Measurements from ENCODE around the gene WWOX.
"Not testable (repeated sequence)": the region's sequence is repeated elsewhere in the genome, so short reads cannot be mapped to it uniquely, and the experiment has no call there.

The WWOX gene

GRCh38 chr16:79195938-79196337 is 1096.5 kb downstream of the WWOX start:
- DNase-seq (ENCODE audit: low read depth, low spot score), result no peak

GRCh38 chr16:79201436-79201835 is 1102.0 kb downstream of the WWOX start:
- no peak for DNase-seq (ENCODE audit: low read depth, low spot score)

GRCh38 chr16:79202977-79203376 is 1103.5 kb downstream of the WWOX start:
- no peak for DNase-seq (ENCODE audit: low read depth, low spot score)

GRCh38 chr16:79204486-79204885 is 1105.0 kb downstream of the WWOX start:
- DNase-seq (ENCODE audit: low read depth, low spot score), result no peak

GRCh38 chr16:79206889-79207288 is 1107.4 kb downstream of the WWOX start:
- DNase-seq (ENCODE audit: low read depth, low spot score), result no peak

GRCh38 chr16:79209308-79209707 is 1109.9 kb downstream of the WWOX start:
- DNase-seq (ENCODE audit: low read depth, low spot score), result no peak

GRCh38 chr16:79210607-79211006 is 1111.2 kb downstream of the WWOX start:
- DNase-seq (ENCODE audit: low read depth, low spot score), result no peak

- DNase-seq (ENCODE audit: low read depth, low spot score), result no peak
Observed at GRCh38 chr16:79211586-79211985, 1112.1 kb downstream of the WWOX start.

- DNase-seq (ENCODE audit: low read depth, low spot score), result no peak
Observed at GRCh38 chr16:79212114-79212791, 1112.8 kb downstream of the WWOX start.

GRCh38 chr16:79213214-79213613 is 1113.8 kb downstream of the WWOX start:
- DNase-seq (ENCODE audit: low read depth, low spot score), result no peak

GRCh38 chr16:79215289-79215688 is 1115.8 kb downstream of the WWOX start:
- DNase-seq (ENCODE audit: low read depth, low spot score), result no peak

- no peak for DNase-seq (ENCODE audit: low read depth, low spot score)
Observed at GRCh38 chr16:79217375-79218011, 1118.0 kb downstream of the WWOX start.

GRCh38 chr16:79218351-79218750 is 1118.9 kb downstream of the WWOX start:
- DNase-seq (ENCODE audit: low read depth, low spot score), result no peak

GRCh38 chr16:79225994-79226393 is 1126.5 kb downstream of the WWOX start:
- not testable (repeated sequence) for DNase-seq (ENCODE audit: low read depth, low spot score)

GRCh38 chr16:79229361-79229760 is 1129.9 kb downstream of the WWOX start:
- DNase-seq (ENCODE audit: low read depth, low spot score), result no peak

- not testable (repeated sequence) for DNase-seq (ENCODE audit: low read depth, low spot score)
Observed at GRCh38 chr16:79245700-79246099, 1146.2 kb downstream of the WWOX start.

- no peak for DNase-seq (ENCODE audit: low read depth, low spot score)
Observed at GRCh38 chr16:79247386-79247785, 1147.9 kb downstream of the WWOX start.

GRCh38 chr16:79248351-79248750 is 1148.9 kb downstream of the WWOX start:
- no peak for DNase-seq (ENCODE audit: low read depth, low spot score)

GRCh38 chr16:79250502-79251098 is 1151.1 kb downstream of the WWOX start:
- DNase-seq (ENCODE audit: low read depth, low spot score), result no peak

- DNase-seq (ENCODE audit: low read depth, low spot score), result no peak
Observed at GRCh38 chr16:79253100-79253631, 1153.7 kb downstream of the WWOX start.

- DNase-seq (ENCODE audit: low read depth, low spot score), result no peak
Observed at GRCh38 chr16:79257953-79258490, 1158.6 kb downstream of the WWOX start.

- DNase-seq (ENCODE audit: low read depth, low spot score), result not testable (repeated sequence)
Observed at GRCh38 chr16:79260890-79261289, 1161.4 kb downstream of the WWOX start.
